ENCODE measurements around the gene PHLPP1.

PHLPP1 gene

DNA sequence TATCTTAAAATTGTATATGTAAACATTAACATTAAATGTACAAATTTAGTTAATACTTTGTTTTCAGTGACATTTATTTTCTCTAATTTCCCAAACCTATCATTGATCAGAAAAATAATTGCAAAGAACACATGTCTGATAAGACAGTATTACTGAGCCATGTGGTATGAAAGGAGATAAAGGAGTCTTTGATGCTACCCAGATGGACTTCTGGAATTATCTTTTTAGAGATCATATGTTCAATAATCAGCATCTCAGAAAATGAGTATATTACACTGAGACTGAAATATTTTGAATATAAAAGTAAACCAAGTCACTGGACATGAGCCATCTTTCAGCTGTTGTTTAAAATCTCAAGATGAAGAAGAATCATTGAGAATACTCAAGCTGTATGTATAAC is 153.3 kb downstream of the PHLPP1 start:
- Histone ChIP-seq H3K23ac (ENCODE audit: low read depth, low read length, poor library complexity) (no peak overlapping the region), H3K9ac (ENCODE audit: low read depth, low read length, poor library complexity) (no peak overlapping the region), H2BK12ac (ENCODE audit: low read length) (no peak overlapping the region), H3K36me3 (replicated peaks in 1 of 2; ENCODE audit: control insufficient read depth in 2 of 2, insufficient read depth in 2 of 2, low read length in 2 of 2) (peaks cover 0 to 13% of the 10 kb centered on the region in 2 donors), H3K79me1 (ENCODE audit: low read depth, low read length) (no peaks in the 10 kb centered on the region), H3K4me2 (ENCODE audit: insufficient read depth, low read length, poor library complexity, severe bottlenecking) (no peak overlapping the region), H3K4me3 (ENCODE audit: low read length in 2 of 2) (no peak overlapping the region), H2BK5ac (ENCODE audit: low read length) (no peak overlapping the region), H4K91ac (ENCODE audit: low read depth, low read length, poor library complexity) (no peak overlapping the region), H3K4me1 (ENCODE audit: control insufficient read depth in 2 of 2, insufficient read depth in 1 of 2, low read depth in 1 of 2, low read length in 2 of 2) (no peaks in the 10 kb centered on the region), H3K14ac (ENCODE audit: low read length) (no peak overlapping the region), H2BK120ac (ENCODE audit: low read depth, low read length) (no peak overlapping the region), H3K27ac (replicated peaks; ENCODE audit: low read length) (no peak overlapping the region), H2AFZ (ENCODE audit: low read length) (no peak overlapping the region), H3K18ac (ENCODE audit: low read length) (no peak overlapping the region), H3K9me3 (replicated peaks in 1 of 2; ENCODE audit: control insufficient read depth in 2 of 2, insufficient read depth in 1 of 2, low read depth in 1 of 2, low read length in 2 of 2) (no peaks in the 10 kb centered on the region), H2AK5ac (ENCODE audit: low read depth, low read length) (no peak overlapping the region), H2BK15ac (ENCODE audit: low read length) (no peak overlapping the region), H3K27me3 (ENCODE audit: control insufficient read depth in 3 of 3, insufficient read depth in 3 of 3, low read depth in 1 of 3, low read length in 3 of 3) (no peaks in the 10 kb centered on the region), H4K8ac (ENCODE audit: low read depth, low read length) (no peak overlapping the region), H3K4ac (ENCODE audit: low read length) (no peak overlapping the region)
- no peak for DNase-seq (ENCODE audit: low spot score)

- Histone ChIP-seq H3K27ac (replicated peaks; ENCODE audit: low read length) (no peak overlapping the region), H2BK15ac (ENCODE audit: low read length) (no peak overlapping the region), H3K4me3 (ENCODE audit: low read length in 2 of 2) (no peak overlapping the region), H3K79me1 (ENCODE audit: low read depth, low read length) (no peaks in the 10 kb centered on the region), H3K9ac (ENCODE audit: low read depth, low read length, poor library complexity) (no peak overlapping the region), H2AFZ (ENCODE audit: low read length) (no peak overlapping the region), H4K8ac (ENCODE audit: low read depth, low read length) (no peak overlapping the region), H3K27me3 (ENCODE audit: control insufficient read depth in 3 of 3, insufficient read depth in 3 of 3, low read depth in 1 of 3, low read length in 3 of 3) (no peaks in the 10 kb centered on the region), H3K18ac (ENCODE audit: low read length) (no peak overlapping the region), H2BK5ac (ENCODE audit: low read length) (no peak overlapping the region), H2BK120ac (ENCODE audit: low read depth, low read length) (no peak overlapping the region), H3K36me3 (replicated peaks in 1 of 2; ENCODE audit: control insufficient read depth in 2 of 2, insufficient read depth in 2 of 2, low read length in 2 of 2) (peaks cover 0 to 2% of the 10 kb centered on the region in 2 donors), H2AK5ac (ENCODE audit: low read depth, low read length) (no peak overlapping the region), H3K23ac (ENCODE audit: low read depth, low read length, poor library complexity) (no peak overlapping the region), H3K14ac (ENCODE audit: low read length) (no peak overlapping the region), H3K4me2 (ENCODE audit: insufficient read depth, low read length, poor library complexity, severe bottlenecking) (no peak overlapping the region), H3K4me1 (ENCODE audit: control insufficient read depth in 2 of 2, insufficient read depth in 1 of 2, low read depth in 1 of 2, low read length in 2 of 2) (peaks cover 0 to 2% of the 10 kb centered on the region in 2 donors), H4K91ac (ENCODE audit: low read depth, low read length, poor library complexity) (no peak overlapping the region), H3K4ac (ENCODE audit: low read length) (no peak overlapping the region), H3K9me3 (replicated peaks in 1 of 2; ENCODE audit: control insufficient read depth in 2 of 2, insufficient read depth in 1 of 2, low read depth in 1 of 2, low read length in 2 of 2) (no peaks in the 10 kb centered on the region), H2BK12ac (ENCODE audit: low read length) (no peak overlapping the region)
- DNase-seq (ENCODE audit: low spot score) = no peak
Measured at GRCh38 chr18:62870643-62871042, 155.3 kb downstream of the PHLPP1 start.

DNA sequence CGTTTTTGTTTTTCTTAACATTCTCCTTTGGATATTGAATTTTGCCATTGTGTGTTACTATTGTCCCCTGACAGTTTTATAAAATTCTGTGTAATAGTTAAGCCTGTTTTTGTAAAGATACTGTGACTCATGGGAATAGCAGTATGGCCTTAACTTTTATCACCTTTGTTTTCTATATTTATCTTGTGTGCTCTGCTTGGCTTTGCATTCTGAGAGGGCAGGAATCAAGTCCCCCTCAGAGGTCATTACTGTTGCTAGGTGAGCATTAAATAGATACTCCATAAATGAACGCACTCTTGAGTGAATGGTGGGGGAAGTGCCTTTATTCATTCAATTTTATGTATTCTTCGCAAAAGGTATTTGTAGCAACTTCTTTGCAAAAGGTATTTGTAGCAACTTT is 160.0 kb downstream of the PHLPP1 start:
- no peak overlapping the region for H3K9ac ChIP-seq (ENCODE audit: low read depth, low read length, poor library complexity)
- H3K18ac ChIP-seq (ENCODE audit: low read length) = no peak overlapping the region
- H2AK5ac ChIP-seq (ENCODE audit: low read depth, low read length) = no peak overlapping the region
- no peak overlapping the region for H3K27ac ChIP-seq (replicated peaks; ENCODE audit: low read length)
- no peak overlapping the region for H2BK5ac ChIP-seq (ENCODE audit: low read length)
- no peak overlapping the region for H3K4me2 ChIP-seq (ENCODE audit: insufficient read depth, low read length, poor library complexity, severe bottlenecking)
- no peak overlapping the region for H2BK15ac ChIP-seq (ENCODE audit: low read length)
- peaks cover 0 to 2% of the 10 kb centered on the region in 2 donors for H3K36me3 ChIP-seq (replicated peaks in 1 of 2; ENCODE audit: control insufficient read depth in 2 of 2, insufficient read depth in 2 of 2, low read length in 2 of 2)
- no peak overlapping the region for H4K91ac ChIP-seq (ENCODE audit: low read depth, low read length, poor library complexity)
- no peak overlapping the region for H2BK12ac ChIP-seq (ENCODE audit: low read length)
- H3K4me3 ChIP-seq (ENCODE audit: low read length in 2 of 2) = no peak overlapping the region
- H3K4ac ChIP-seq (ENCODE audit: low read length) = no peak overlapping the region
- no peak overlapping the region for H3K14ac ChIP-seq (ENCODE audit: low read length)
- H3K27me3 ChIP-seq (ENCODE audit: control insufficient read depth in 3 of 3, insufficient read depth in 3 of 3, low read depth in 1 of 3, low read length in 3 of 3) = no peaks in the 10 kb centered on the region
- H2BK120ac ChIP-seq (ENCODE audit: low read depth, low read length) = no peak overlapping the region
- H3K79me1 ChIP-seq (ENCODE audit: low read depth, low read length) = no peaks in the 10 kb centered on the region
- no peak overlapping the region for H2AFZ ChIP-seq (ENCODE audit: low read length)
- no peak overlapping the region for H3K23ac ChIP-seq (ENCODE audit: low read depth, low read length, poor library complexity)
- H3K4me1 ChIP-seq (ENCODE audit: control insufficient read depth in 2 of 2, insufficient read depth in 1 of 2, low read depth in 1 of 2, low read length in 2 of 2) = peaks cover 10 to 14% of the 10 kb centered on the region in 2 donors
- no peaks in the 10 kb centered on the region for H3K9me3 ChIP-seq (replicated peaks in 1 of 2; ENCODE audit: control insufficient read depth in 2 of 2, insufficient read depth in 1 of 2, low read depth in 1 of 2, low read length in 2 of 2)
- WGBS, 2 donors (ENCODE audit: extremely low coverage in 2 of 2, insufficient read length in 2 of 2, insufficient replicate concordance in 1 of 2) = no CpG with 5 or more reads among the region's 3 CpGs
- no peak overlapping the region for H4K8ac ChIP-seq (ENCODE audit: low read depth, low read length)
- DNase-seq (ENCODE audit: low spot score) = no peak

- no CpG with 5 or more reads among the region's 4 CpGs for whole genome bisulfite sequencing, 2 donors (ENCODE audit: extremely low coverage in 2 of 2, insufficient read length in 2 of 2, insufficient replicate concordance in 1 of 2)
- Histone ChIP-seq H4K91ac (ENCODE audit: low read depth, low read length, poor library complexity) (no peak overlapping the region), H3K4me1 (ENCODE audit: control insufficient read depth in 2 of 2, insufficient read depth in 1 of 2, low read depth in 1 of 2, low read length in 2 of 2) (peaks cover 10 to 14% of the 10 kb centered on the region in 2 donors), H3K23ac (ENCODE audit: low read depth, low read length, poor library complexity) (no peak overlapping the region), H3K79me1 (ENCODE audit: low read depth, low read length) (no peaks in the 10 kb centered on the region), H4K8ac (ENCODE audit: low read depth, low read length) (no peak overlapping the region), H3K27ac (replicated peaks; ENCODE audit: low read length) (peak overlapping the region; percentile 48), H3K4me2 (ENCODE audit: insufficient read depth, low read length, poor library complexity, severe bottlenecking) (no peak overlapping the region), H3K14ac (ENCODE audit: low read length) (no peak overlapping the region), H3K18ac (ENCODE audit: low read length) (no peak overlapping the region), H3K9me3 (replicated peaks in 1 of 2; ENCODE audit: control insufficient read depth in 2 of 2, insufficient read depth in 1 of 2, low read depth in 1 of 2, low read length in 2 of 2) (no peaks in the 10 kb centered on the region), H2AFZ (ENCODE audit: low read length) (no peak overlapping the region), H3K36me3 (replicated peaks in 1 of 2; ENCODE audit: control insufficient read depth in 2 of 2, insufficient read depth in 2 of 2, low read length in 2 of 2) (no peaks in the 10 kb centered on the region), H3K27me3 (ENCODE audit: control insufficient read depth in 3 of 3, insufficient read depth in 3 of 3, low read depth in 1 of 3, low read length in 3 of 3) (no peaks in the 10 kb centered on the region), H2BK5ac (ENCODE audit: low read length) (no peak overlapping the region), H3K4me3 (ENCODE audit: low read length in 2 of 2) (no peak overlapping the region), H2BK120ac (ENCODE audit: low read depth, low read length) (no peak overlapping the region), H3K9ac (ENCODE audit: low read depth, low read length, poor library complexity) (no peak overlapping the region), H2BK15ac (ENCODE audit: low read length) (no peak overlapping the region), H2BK12ac (ENCODE audit: low read length) (no peak overlapping the region), H3K4ac (ENCODE audit: low read length) (no peak overlapping the region), H2AK5ac (ENCODE audit: low read depth, low read length) (no peak overlapping the region)
- DNase-seq (ENCODE audit: low spot score) = no peak
Measured at GRCh38 chr18:62876111-62876510, 160.8 kb downstream of the PHLPP1 start.

All from neuronal stem cell (in vitro differentiated cells).